ENCODE data around the gene STEAP3.

DNA sequence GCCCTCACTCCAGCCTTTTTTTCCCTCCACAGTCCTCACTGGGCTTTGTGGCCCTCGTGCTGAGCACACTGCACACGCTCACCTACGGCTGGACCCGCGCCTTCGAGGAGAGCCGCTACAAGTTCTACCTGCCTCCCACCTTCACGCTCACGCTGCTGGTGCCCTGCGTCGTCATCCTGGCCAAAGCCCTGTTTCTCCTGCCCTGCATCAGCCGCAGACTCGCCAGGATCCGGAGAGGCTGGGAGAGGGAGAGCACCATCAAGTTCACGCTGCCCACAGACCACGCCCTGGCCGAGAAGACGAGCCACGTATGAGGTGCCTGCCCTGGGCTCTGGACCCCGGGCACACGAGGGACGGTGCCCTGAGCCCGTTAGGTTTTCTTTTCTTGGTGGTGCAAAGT is 39.4 kb downstream of the STEAP3 start:
- TF ChIP-seq, protein P1, sequence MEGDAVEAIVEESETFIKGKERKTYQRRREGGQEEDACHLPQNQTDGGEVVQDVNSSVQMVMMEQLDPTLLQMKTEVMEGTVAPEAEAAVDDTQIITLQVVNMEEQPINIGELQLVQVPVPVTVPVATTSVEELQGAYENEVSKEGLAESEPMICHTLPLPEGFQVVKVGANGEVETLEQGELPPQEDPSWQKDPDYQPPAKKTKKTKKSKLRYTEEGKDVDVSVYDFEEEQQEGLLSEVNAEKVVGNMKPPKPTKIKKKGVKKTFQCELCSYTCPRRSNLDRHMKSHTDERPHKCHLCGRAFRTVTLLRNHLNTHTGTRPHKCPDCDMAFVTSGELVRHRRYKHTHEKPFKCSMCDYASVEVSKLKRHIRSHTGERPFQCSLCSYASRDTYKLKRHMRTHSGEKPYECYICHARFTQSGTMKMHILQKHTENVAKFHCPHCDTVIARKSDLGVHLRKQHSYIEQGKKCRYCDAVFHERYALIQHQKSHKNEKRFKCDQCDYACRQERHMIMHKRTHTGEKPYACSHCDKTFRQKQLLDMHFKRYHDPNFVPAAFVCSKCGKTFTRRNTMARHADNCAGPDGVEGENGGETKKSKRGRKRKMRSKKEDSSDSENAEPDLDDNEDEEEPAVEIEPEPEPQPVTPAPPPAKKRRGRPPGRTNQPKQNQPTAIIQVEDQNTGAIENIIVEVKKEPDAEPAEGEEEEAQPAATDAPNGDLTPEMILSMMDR (IDR thresholded peaks at IDR 0.05 in 4 of 5, conservative IDR thresholded peaks at IDR 0.05 in 1 of 5): no peak
- TF ChIP-seq POLR2A (IDR thresholded peaks at IDR 0.05): no peak
